Measurements from ENCODE around the gene EPB41. TPM values are rescaled to one million over a fixed set of nuclear protein-coding genes. Genes with fewer than 3 reads are reported as not detected.

EPB41 gene
- total RNA-seq, 1 donor, result 42.9 TPM

DNA sequence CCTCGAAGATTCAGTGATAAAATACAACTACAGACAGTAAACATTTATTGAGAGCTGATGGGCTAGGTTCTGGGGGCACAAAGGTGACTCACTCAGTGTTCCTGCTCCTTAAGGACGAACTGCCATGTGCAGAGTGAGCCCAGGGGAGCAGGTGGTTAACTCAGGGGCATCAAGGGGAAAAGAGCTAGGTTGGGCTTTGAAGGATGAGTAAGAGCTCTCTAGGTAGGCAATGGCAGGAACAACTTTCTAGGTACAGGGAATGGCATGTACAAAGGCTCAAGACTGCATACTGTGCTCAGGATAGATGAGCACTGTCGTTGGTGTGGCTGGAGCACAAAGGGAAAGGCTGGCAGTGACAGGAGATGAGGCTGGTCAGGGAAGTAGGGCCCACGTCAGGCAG, 16.6 kb upstream of the EPB41 start:
- H3K4me3 ChIP-seq (ENCODE audit: low read depth, low read length), result no peak overlapping the region
- TF ChIP-seq, protein P1, sequence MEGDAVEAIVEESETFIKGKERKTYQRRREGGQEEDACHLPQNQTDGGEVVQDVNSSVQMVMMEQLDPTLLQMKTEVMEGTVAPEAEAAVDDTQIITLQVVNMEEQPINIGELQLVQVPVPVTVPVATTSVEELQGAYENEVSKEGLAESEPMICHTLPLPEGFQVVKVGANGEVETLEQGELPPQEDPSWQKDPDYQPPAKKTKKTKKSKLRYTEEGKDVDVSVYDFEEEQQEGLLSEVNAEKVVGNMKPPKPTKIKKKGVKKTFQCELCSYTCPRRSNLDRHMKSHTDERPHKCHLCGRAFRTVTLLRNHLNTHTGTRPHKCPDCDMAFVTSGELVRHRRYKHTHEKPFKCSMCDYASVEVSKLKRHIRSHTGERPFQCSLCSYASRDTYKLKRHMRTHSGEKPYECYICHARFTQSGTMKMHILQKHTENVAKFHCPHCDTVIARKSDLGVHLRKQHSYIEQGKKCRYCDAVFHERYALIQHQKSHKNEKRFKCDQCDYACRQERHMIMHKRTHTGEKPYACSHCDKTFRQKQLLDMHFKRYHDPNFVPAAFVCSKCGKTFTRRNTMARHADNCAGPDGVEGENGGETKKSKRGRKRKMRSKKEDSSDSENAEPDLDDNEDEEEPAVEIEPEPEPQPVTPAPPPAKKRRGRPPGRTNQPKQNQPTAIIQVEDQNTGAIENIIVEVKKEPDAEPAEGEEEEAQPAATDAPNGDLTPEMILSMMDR (IDR thresholded peaks at IDR 0.05; ENCODE audit: insufficient read depth, low read length), result no peak
- no peak for DNase-seq (ENCODE audit: low read depth)

DNA sequence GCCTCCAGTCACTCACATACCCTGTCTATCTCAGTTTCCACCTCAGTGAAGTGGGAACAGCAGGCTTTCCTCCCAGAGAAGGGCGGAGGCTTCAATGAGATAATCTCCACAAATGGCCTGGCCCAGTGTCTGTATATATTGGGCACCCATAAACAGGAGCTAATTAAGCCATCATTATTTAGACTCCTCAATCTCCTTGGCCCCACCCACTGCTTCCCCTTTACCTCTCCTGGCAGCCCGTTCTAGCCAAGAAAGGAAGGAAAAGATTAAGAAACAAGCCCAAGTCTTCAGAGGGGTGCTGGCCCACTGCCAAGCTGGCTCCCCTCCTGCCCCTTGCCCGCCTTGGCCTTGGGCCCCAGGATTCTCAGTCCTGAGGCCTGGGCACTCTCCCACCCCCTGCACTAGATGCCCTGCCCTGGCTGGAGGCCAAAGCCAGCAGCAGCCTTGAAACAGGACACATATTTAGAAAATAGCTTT, 15.9 kb upstream of the EPB41 start:
- DNase-seq (ENCODE audit: low read depth), result no peak
- TF ChIP-seq, protein P1 (IDR thresholded peaks at IDR 0.05; ENCODE audit: insufficient read depth, low read length), result no peak
- H3K4me3 ChIP-seq (ENCODE audit: low read depth, low read length), result no peak overlapping the region

DNA sequence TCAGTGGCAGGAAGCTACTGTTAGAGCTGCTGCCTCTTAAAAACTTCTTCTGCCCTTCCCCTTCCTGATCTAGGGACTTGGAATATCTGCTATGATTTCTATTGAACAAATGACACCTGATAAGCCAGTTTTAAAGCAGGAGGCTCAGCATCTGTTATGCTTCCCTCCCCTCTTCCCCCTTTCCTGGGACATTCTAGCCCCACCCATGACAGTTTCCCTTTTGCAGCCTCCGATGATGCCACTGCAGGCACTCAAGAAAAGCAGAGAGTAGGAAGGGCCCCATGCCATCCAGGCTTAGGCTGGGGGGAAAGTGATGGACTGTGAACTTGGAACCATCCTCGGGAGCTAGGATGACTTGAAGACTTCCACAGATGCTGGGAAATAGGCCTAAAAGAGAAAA, 15.1 kb upstream of the EPB41 start:
- TF ChIP-seq, protein P1 (IDR thresholded peaks at IDR 0.05; ENCODE audit: insufficient read depth, low read length), result no peak
- no peak for DNase-seq (ENCODE audit: low read depth)
- no peak overlapping the region for H3K4me3 ChIP-seq (ENCODE audit: low read depth, low read length)

DNA sequence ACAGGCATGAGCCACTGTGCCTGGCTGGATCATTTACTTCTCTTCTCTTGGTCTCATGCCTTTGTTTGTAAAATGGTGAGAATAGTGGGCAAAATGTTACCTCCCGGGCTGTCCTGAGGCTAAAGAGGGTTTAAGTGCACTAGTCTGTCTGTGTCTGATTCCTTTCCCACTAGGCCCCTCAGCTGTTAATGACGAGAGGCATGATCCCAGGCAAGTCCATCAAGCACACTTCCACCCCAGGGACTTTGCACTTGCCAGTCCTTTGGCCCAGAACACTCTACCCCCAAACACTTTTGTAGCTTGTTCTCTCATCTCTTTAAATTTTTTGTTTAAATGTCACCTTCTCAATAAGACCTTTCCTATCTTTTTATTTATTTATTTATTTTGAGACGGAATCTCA, 13.8 kb upstream of the EPB41 start:
- DNase-seq (ENCODE audit: low read depth), result no peak
- no peak overlapping the region for H3K4me3 ChIP-seq (ENCODE audit: low read depth, low read length)
- TF ChIP-seq, protein P1 (IDR thresholded peaks at IDR 0.05; ENCODE audit: insufficient read depth, low read length), result no peak

DNA sequence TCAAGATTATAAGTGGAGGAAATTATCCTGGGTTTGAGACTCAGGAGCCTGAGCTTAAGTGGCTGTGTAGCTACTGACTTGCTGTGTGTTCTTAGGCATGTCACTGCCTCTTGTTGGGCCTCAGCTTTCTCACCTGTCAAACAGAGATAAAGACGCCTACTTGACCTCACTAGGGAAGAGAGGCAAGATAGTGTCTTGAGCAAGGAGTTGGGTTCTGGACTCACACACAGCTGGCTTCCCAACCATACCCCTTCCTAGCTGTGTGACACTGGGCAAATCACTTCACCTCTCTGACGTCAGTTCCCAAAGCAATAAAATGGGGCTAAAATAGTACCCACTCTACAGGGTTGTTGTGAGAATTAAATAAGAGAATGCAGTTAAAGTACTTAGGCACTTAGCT, 11.6 kb upstream of the EPB41 start:
- TF ChIP-seq, protein P1 (IDR thresholded peaks at IDR 0.05; ENCODE audit: insufficient read depth, low read length), result no peak
- H3K4me3 ChIP-seq (ENCODE audit: low read depth, low read length), result no peak overlapping the region
- DNase-seq (ENCODE audit: low read depth), result no peak

DNA sequence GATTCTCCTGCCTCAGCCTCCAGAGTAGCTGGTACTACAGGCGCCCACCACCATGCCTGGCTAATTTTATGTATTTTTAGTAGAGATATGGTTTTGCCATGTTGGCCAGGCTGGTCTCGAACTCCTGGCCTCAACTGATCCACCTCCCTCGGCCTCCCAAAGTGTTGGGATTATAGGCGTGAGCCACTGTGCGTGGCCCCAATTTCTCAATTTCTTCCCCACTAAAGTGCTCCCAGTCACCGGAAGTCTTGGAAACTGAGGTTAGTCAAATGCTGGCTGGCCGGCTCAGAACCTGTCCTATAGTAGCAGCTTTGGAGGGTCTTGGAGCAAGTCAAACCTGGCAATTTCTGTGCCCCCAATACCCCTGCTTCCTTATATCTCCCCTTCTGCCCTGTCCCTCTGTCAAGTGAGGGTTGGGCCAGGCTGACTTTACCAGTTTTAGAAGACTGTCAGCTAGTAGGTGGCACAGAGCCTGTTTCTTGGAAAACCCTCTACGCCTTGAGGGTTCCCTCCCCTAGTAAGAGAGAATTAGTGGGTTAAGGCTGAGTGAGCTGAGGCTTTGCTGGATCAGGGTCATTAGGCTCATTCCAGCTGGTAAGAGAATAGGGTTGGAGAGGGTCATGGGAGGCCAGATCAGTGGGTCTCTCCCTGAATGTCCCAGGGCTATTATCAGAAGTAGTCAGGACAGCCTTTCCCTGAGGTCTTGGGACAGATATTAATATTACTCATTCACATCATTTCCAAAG, 8.3 kb upstream of the EPB41 start:
- no peak overlapping the region for H3K4me3 ChIP-seq (ENCODE audit: low read depth, low read length)
- no peak for DNase-seq (ENCODE audit: low read depth)
- TF ChIP-seq, protein P1 (IDR thresholded peaks at IDR 0.05; ENCODE audit: insufficient read depth, low read length), result no peak

DNA sequence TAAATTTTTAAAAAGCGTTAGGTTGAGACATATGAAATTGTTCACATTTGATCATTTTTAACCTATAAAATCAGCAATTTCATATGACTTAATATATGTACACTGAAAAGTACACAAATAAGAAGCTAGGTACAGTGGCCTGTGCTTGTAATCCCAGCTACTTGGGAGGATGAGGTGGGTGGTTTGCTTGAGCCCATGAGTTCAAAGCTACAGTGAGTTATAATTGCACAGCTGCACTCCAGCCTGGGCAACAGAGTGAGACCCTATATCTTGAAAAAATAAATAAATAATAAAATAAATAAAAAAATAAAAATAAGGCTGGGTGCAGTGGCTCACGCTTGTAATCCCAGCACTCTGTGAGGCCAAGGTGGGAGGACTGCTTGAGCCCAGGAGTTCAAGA, 5.2 kb upstream of the EPB41 start:
- TF ChIP-seq, protein P1 (IDR thresholded peaks at IDR 0.05; ENCODE audit: insufficient read depth, low read length), result no peak
- H3K4me3 ChIP-seq (ENCODE audit: low read depth, low read length), result no peak overlapping the region

More for the DNA sequence above, 5.2 kb upstream of the EPB41 start:
- no peak for DNase-seq (ENCODE audit: low read depth)
